ENCODE results near the gene PERM1.
"Not testable (repeated sequence)": the region's sequence is repeated elsewhere in the genome, so short reads cannot be mapped to it uniquely, and the experiment has no call there.

Gene PERM1

GRCh38 chr1:981955-982558 is at the start of gene PERM1:
PERM1 (minus strand) TSS chr1:982093; CDS start chr1:981029, 1,064 bp downstream.
- DNase-seq: no peak

GRCh38 chr1:1030867-1031658 is 49.2 kb upstream of the PERM1 start:
- not testable (repeated sequence) for DNase-seq

- DNase-seq: no peak
These were observed 45.9 kb upstream of the PERM1 start for GRCh38 chr1:1027791-1028190.

GRCh38 chr1:1026599-1027413 is 44.9 kb upstream of the PERM1 start:
- no peak for DNase-seq

GRCh38 chr1:1025730-1026129 is 43.8 kb upstream of the PERM1 start:
- no peak for DNase-seq

GRCh38 chr1:1024771-1025699 is 43.1 kb upstream of the PERM1 start:
- peak; percentile 92 for DNase-seq

- DNase-seq: peak; percentile 33
These were observed 42.4 kb upstream of the PERM1 start for GRCh38 chr1:1024149-1024770.

GRCh38 chr1:1023700-1024099 is 41.8 kb upstream of the PERM1 start:
- DNase-seq: peak; percentile 74

GRCh38 chr1:1022302-1023009 is 40.6 kb upstream of the PERM1 start:
- DNase-seq: no peak

GRCh38 chr1:1021920-1022259 is 40.0 kb upstream of the PERM1 start:
- peak; percentile 77 for DNase-seq

GRCh38 chr1:1021010-1021919 is 39.4 kb upstream of the PERM1 start:
- DNase-seq: peak; percentile 87

GRCh38 chr1:1020415-1021009 is 38.6 kb upstream of the PERM1 start:
- DNase-seq: peak; percentile 33

- DNase-seq: no peak
These were observed 38.1 kb upstream of the PERM1 start, which contains the start of gene AGRN for GRCh38 chr1:1020000-1020404. AGRN (plus strand) TSS chr1:1020120; CDS start chr1:1020173, 53 bp downstream.

- DNase-seq: peak; percentile 82
These were observed 37.5 kb upstream of the PERM1 start for GRCh38 chr1:1019122-1019999.

- DNase-seq: not testable (repeated sequence)
These were observed 36.4 kb upstream of the PERM1 start for GRCh38 chr1:1018321-1018685.

- not testable (repeated sequence) for DNase-seq
These were observed 35.8 kb upstream of the PERM1 start for GRCh38 chr1:1017397-1018320.
